Mesenchymal stem cell (in vitro differentiated cells and primary cell): ENCODE measurements around the gene UNC5C.
A peak's percentile ranks its signal among the peaks of the same experiment; 100 is the strongest.

Experiments used
- DNase-seq: peaks from one replicate; pipeline ENCODE4 v3.0.0-alpha.2; 2013
- H2AFZ ChIP-seq: one replicate; pipeline ENCODE4 v1.6.1; 2013; ENCODE audit warnings: low read depth, mild to moderate bottlenecking, control low read depth, inconsistent platforms, low read length, moderate library complexity
- H2AK5ac ChIP-seq: 2 replicates; pipeline ENCODE4 v1.6.1; 2013; ENCODE audit warnings: low read length, moderate library complexity, mild to moderate bottlenecking, inconsistent platforms; ENCODE audit not compliant: severe bottlenecking
- H2BK120ac ChIP-seq: one replicate; pipeline ENCODE4 v1.6.1; 2013; ENCODE audit warnings: low read depth, mild to moderate bottlenecking, inconsistent platforms, low read length, moderate library complexity
- H2BK12ac ChIP-seq, 2 experiments: one replicate each; pipeline ENCODE4 v1.6.1; 2013; ENCODE audit warnings: inconsistent platforms in 2 of 2, low read length in 2 of 2, mild to moderate bottlenecking in 2 of 2, moderate library complexity in 2 of 2, control low read depth in 1 of 2
- H2BK15ac ChIP-seq: one replicate; pipeline ENCODE4 v1.6.1; 2013; ENCODE audit warnings: mild to moderate bottlenecking, low read depth, inconsistent platforms; ENCODE audit not compliant: poor library complexity, severe bottlenecking
- H2BK5ac ChIP-seq: 2 replicates; pipeline ENCODE4 v1.6.1; 2013; ENCODE audit warnings: low read depth, mild to moderate bottlenecking, low read length, control low read depth, inconsistent platforms; ENCODE audit not compliant: poor library complexity, severe bottlenecking
- H3K14ac ChIP-seq, 2 experiments: one replicate each; pipeline ENCODE4 v1.6.1; 2013; ENCODE audit warnings: inconsistent platforms in 2 of 2, low read length in 2 of 2, control low read depth in 1 of 2, mild to moderate bottlenecking in 1 of 2, moderate library complexity in 1 of 2
- H3K18ac ChIP-seq, 2 experiments: one replicate each; pipeline ENCODE4 v1.6.1; 2013; ENCODE audit warnings: inconsistent platforms in 2 of 2, low read length in 2 of 2, control low read depth in 1 of 2, low read depth in 1 of 2, mild to moderate bottlenecking in 1 of 2
- H3K23ac ChIP-seq, 2 experiments: one replicate each; pipeline ENCODE4 v1.6.1; 2013; ENCODE audit warnings: inconsistent platforms in 2 of 2, low read length in 2 of 2, mild to moderate bottlenecking in 2 of 2, moderate library complexity in 2 of 2, control low read depth in 1 of 2
- H3K27ac ChIP-seq: 2 replicates; pipeline ENCODE4 v1.5.1; 2013; ENCODE audit warnings: mild to moderate bottlenecking, moderate library complexity, low read length, control low read depth, inconsistent platforms; ENCODE audit not compliant: poor library complexity, severe bottlenecking
- H3K27me3 ChIP-seq, 2 experiments: 2 replicates each; pipeline versions ENCODE4 v1.6.1 to v1.7.0; 2013; ENCODE audit warnings: low read length in 2 of 2, mild to moderate bottlenecking in 2 of 2, moderate library complexity in 2 of 2, control low read depth in 1 of 2, inconsistent platforms in 1 of 2; ENCODE audit not compliant: control insufficient read depth in 1 of 2, insufficient read depth in 1 of 2
- H3K36me3 ChIP-seq, 2 experiments: 2 replicates each; pipeline versions ENCODE4 v1.6.1 to v1.7.0; 2013; ENCODE audit warnings: low read length in 2 of 2, control low read depth in 1 of 2, inconsistent platforms in 1 of 2, low read depth in 1 of 2, mild to moderate bottlenecking in 1 of 2; ENCODE audit not compliant: insufficient read depth in 2 of 2, control insufficient read depth in 1 of 2
- H3K4ac ChIP-seq, 2 experiments: one replicate each; pipeline ENCODE4 v1.6.1; 2013; ENCODE audit warnings: inconsistent platforms in 2 of 2, low read length in 2 of 2, mild to moderate bottlenecking in 2 of 2, moderate library complexity in 2 of 2, control low read depth in 1 of 2, low read depth in 1 of 2
- H3K4me1 ChIP-seq: 2 replicates; pipeline ENCODE4 v1.6.1; 2013; ENCODE audit warnings: low read depth, low read length, control low read depth; ENCODE audit not compliant: control insufficient read depth, insufficient read depth
- H3K4me2 ChIP-seq: 2 replicates; pipeline ENCODE4 v1.6.1; 2013; ENCODE audit warnings: low read length, mild to moderate bottlenecking, inconsistent platforms; ENCODE audit not compliant: poor library complexity, severe bottlenecking
- H3K4me3 ChIP-seq, 2 experiments: 2 replicates each; pipeline versions ENCODE4 v1.5.1 to v1.7.0; 2013; ENCODE audit warnings: low read length in 2 of 2, mild to moderate bottlenecking in 2 of 2, control low read depth in 1 of 2, low read depth in 1 of 2; ENCODE audit not compliant: insufficient read depth in 1 of 2
- H3K79me1 ChIP-seq: replicated peaks from 2 replicates; pipeline ENCODE4 v1.6.1; 2013; ENCODE audit warnings: mild to moderate bottlenecking, control low read depth, low read length, inconsistent platforms; ENCODE audit not compliant: poor library complexity, severe bottlenecking
- H3K9ac ChIP-seq: 2 replicates; pipeline ENCODE4 v1.7.0; 2013; ENCODE audit warnings: mild to moderate bottlenecking, low read length, moderate library complexity
- H3K9me3 ChIP-seq: 2 replicates; pipeline ENCODE4 v1.7.0; 2013; ENCODE audit warnings: mild to moderate bottlenecking, low read length; ENCODE audit not compliant: control insufficient read depth
- H4K8ac ChIP-seq: one replicate; pipeline ENCODE4 v1.6.1; 2013; ENCODE audit warnings: inconsistent platforms, mild to moderate bottlenecking, low read length, moderate library complexity
- H4K91ac ChIP-seq: one replicate; pipeline ENCODE4 v1.6.1; 2013; ENCODE audit warnings: mild to moderate bottlenecking, low read length, inconsistent platforms
- WGBS: methylation state at CpG from one replicate; pipeline ENCODE4 v1.1.7; 2013; ENCODE audit warnings: mixed read lengths; 5-methylcytosine and 5-hydroxymethylcytosine counted together

Gene UNC5C

GRCh38 chr4:95409750-95410149 is 139.0 kb downstream of the UNC5C start:
- no peaks in the 10 kb centered on the region for H3K79me1 ChIP-seq
- no peak overlapping the region for H4K91ac ChIP-seq
- no peak for DNase-seq

GRCh38 chr4:95409127-95409526 is 139.6 kb downstream of the UNC5C start:
- peaks cover 2% of the 10 kb centered on the region for H3K4me1 ChIP-seq
- H3K9ac ChIP-seq, result no peak overlapping the region
- DNase-seq, result peak; percentile 31
- H3K4ac ChIP-seq, result no peak overlapping the region
- H2BK15ac ChIP-seq, result no peak overlapping the region
- H2BK12ac ChIP-seq, result no peak overlapping the region
- no peak overlapping the region for H4K91ac ChIP-seq
- no peaks in the 10 kb centered on the region for H3K9me3 ChIP-seq
- no peaks in the 10 kb centered on the region for H3K27me3 ChIP-seq
- H4K8ac ChIP-seq, result no peak overlapping the region
- H2BK5ac ChIP-seq, result no peak overlapping the region
- no peak overlapping the region for H3K14ac ChIP-seq
- H3K4me2 ChIP-seq, result no peak overlapping the region
- no peaks in the 10 kb centered on the region for H3K36me3 ChIP-seq
- no peak overlapping the region for H2AFZ ChIP-seq
- H3K18ac ChIP-seq, result no peak overlapping the region
- H3K79me1 ChIP-seq, result no peaks in the 10 kb centered on the region
- H2AK5ac ChIP-seq, result no peak overlapping the region
- no peak overlapping the region for H2BK120ac ChIP-seq
- no peak overlapping the region for H3K23ac ChIP-seq
- no peak overlapping the region for H3K4me3 ChIP-seq
- no peak overlapping the region for H3K27ac ChIP-seq

More at GRCh38 chr4:95409750-95410149, 139.0 kb downstream of the UNC5C start:
- H2BK5ac ChIP-seq, result no peak overlapping the region
- H3K27me3 ChIP-seq, result no peaks in the 10 kb centered on the region
- no peak overlapping the region for H4K8ac ChIP-seq
- no peak overlapping the region for H2AFZ ChIP-seq
- H3K27ac ChIP-seq, result no peak overlapping the region
- no peak overlapping the region for H2AK5ac ChIP-seq
- H2BK12ac ChIP-seq, result peak overlapping the region in 1 of 2 experiments; percentile 29
- no peak overlapping the region for H3K4me2 ChIP-seq
- no peaks in the 10 kb centered on the region for H3K9me3 ChIP-seq
- H2BK15ac ChIP-seq, result no peak overlapping the region
- H3K18ac ChIP-seq, result no peak overlapping the region
- H3K4me1 ChIP-seq, result peaks cover 2% of the 10 kb centered on the region
- 92% methylated on average over 2 of the region's 2 CpGs for WGBS
- H3K14ac ChIP-seq, result no peak overlapping the region
- no peak overlapping the region for H3K23ac ChIP-seq
- H3K36me3 ChIP-seq, result no peaks in the 10 kb centered on the region
- H2BK120ac ChIP-seq, result no peak overlapping the region
- no peak overlapping the region for H3K9ac ChIP-seq
- no peak overlapping the region for H3K4me3 ChIP-seq
- no peak overlapping the region for H3K4ac ChIP-seq

- Histone ChIP-seq H2AK5ac (no peak overlapping the region), H3K36me3 (no peaks in the 10 kb centered on the region), H3K9me3 (no peaks in the 10 kb centered on the region), H3K23ac (no peak overlapping the region), H2BK15ac (no peak overlapping the region), H3K4me2 (no peak overlapping the region), H3K79me1 (no peaks in the 10 kb centered on the region), H3K14ac (no peak overlapping the region), H2BK120ac (no peak overlapping the region), H3K4me1 (no peaks in the 10 kb centered on the region), H3K27me3 (no peaks in the 10 kb centered on the region), H2BK5ac (no peak overlapping the region), H2AFZ (no peak overlapping the region), H3K18ac (no peak overlapping the region), H3K27ac (no peak overlapping the region), H4K91ac (no peak overlapping the region), H2BK12ac (no peak overlapping the region), H3K4ac (no peak overlapping the region), H3K4me3 (no peak overlapping the region), H4K8ac (no peak overlapping the region), H3K9ac (no peak overlapping the region)
- DNase-seq, result no peak
These were observed 146.5 kb downstream of the UNC5C start for GRCh38 chr4:95402299-95402698.

- H2BK12ac ChIP-seq, result no peak overlapping the region
- no peaks in the 10 kb centered on the region for H3K9me3 ChIP-seq
- no peak overlapping the region for H2AK5ac ChIP-seq
- H2BK120ac ChIP-seq, result no peak overlapping the region
- H4K8ac ChIP-seq, result no peak overlapping the region
- H3K36me3 ChIP-seq, result no peaks in the 10 kb centered on the region
- no peaks in the 10 kb centered on the region for H3K4me1 ChIP-seq
- no peak overlapping the region for H3K18ac ChIP-seq
- no peak overlapping the region for H3K4me2 ChIP-seq
- no peak overlapping the region for H3K23ac ChIP-seq
- H3K9ac ChIP-seq, result no peak overlapping the region
- DNase-seq, result no peak
- no peak overlapping the region for H2BK15ac ChIP-seq
- no peaks in the 10 kb centered on the region for H3K27me3 ChIP-seq
- H2BK5ac ChIP-seq, result no peak overlapping the region
- no peak overlapping the region for H3K4me3 ChIP-seq
- no peak overlapping the region for H3K14ac ChIP-seq
- no peak overlapping the region for H3K27ac ChIP-seq
- no peak overlapping the region for H2AFZ ChIP-seq
- no peak overlapping the region for H3K4ac ChIP-seq
- H3K79me1 ChIP-seq, result no peaks in the 10 kb centered on the region
- no peak overlapping the region for H4K91ac ChIP-seq
These were observed 150.6 kb downstream of the UNC5C start for GRCh38 chr4:95398217-95398616.
